ENCODE data around the gene LPIN1.
"Not testable (repeated sequence)": the region's sequence is repeated elsewhere in the genome, so short reads cannot be mapped to it uniquely, and the experiment has no call there.

The LPIN1 gene

GRCh38 chr2:11837875-11838734 is 91.7 kb downstream of the LPIN1 start:
- DNase-seq = no peak

GRCh38 chr2:11839916-11840315 is 93.5 kb downstream of the LPIN1 start:
- DNase-seq = no peak

GRCh38 chr2:11842336-11842735 is 95.9 kb downstream of the LPIN1 start:
- DNase-seq = peak; percentile 21

GRCh38 chr2:11844798-11845197 is 98.4 kb downstream of the LPIN1 start:
- DNase-seq = not testable (repeated sequence)

GRCh38 chr2:11847935-11848334 is 101.5 kb downstream of the LPIN1 start:
- not testable (repeated sequence) for DNase-seq

GRCh38 chr2:11850082-11850481 is 103.7 kb downstream of the LPIN1 start:
- peak; percentile 38 for DNase-seq

- DNase-seq = no peak
These were observed 106.2 kb downstream of the LPIN1 start for GRCh38 chr2:11852526-11853196.

GRCh38 chr2:11853197-11853588 is 106.8 kb downstream of the LPIN1 start:
- no peak for DNase-seq

GRCh38 chr2:11855064-11855760 is 108.8 kb downstream of the LPIN1 start:
- no peak for DNase-seq

- DNase-seq = no peak
These were observed 109.7 kb downstream of the LPIN1 start for GRCh38 chr2:11856095-11856494.

- peak; percentile 2 for DNase-seq
These were observed 112.5 kb downstream of the LPIN1 start for GRCh38 chr2:11858883-11859282.

GRCh38 chr2:11859975-11860374 is 113.5 kb downstream of the LPIN1 start:
- not testable (repeated sequence) for DNase-seq

GRCh38 chr2:11861044-11861443 is 114.6 kb downstream of the LPIN1 start:
- no peak for DNase-seq

GRCh38 chr2:11862049-11862448 is 115.6 kb downstream of the LPIN1 start:
- no peak for DNase-seq

GRCh38 chr2:11863103-11863502 is 116.7 kb downstream of the LPIN1 start:
- no peak for DNase-seq

- DNase-seq = peak; percentile 88
These were observed 117.3 kb downstream of the LPIN1 start for GRCh38 chr2:11863513-11864328.

GRCh38 chr2:11864724-11865123 is 118.3 kb downstream of the LPIN1 start:
- DNase-seq = no peak

- DNase-seq = no peak
These were observed 118.9 kb downstream of the LPIN1 start for GRCh38 chr2:11865378-11865777.

GRCh38 chr2:11865805-11866204 is 119.4 kb downstream of the LPIN1 start:
- DNase-seq = no peak

GRCh38 chr2:11866358-11867335 is 120.2 kb downstream of the LPIN1 start:
- no peak for DNase-seq

GRCh38 chr2:11867926-11868325 is 121.5 kb downstream of the LPIN1 start:
- peak; percentile 0 for DNase-seq

All from femur (tissue), 1 donor.